Activated naive CD4-positive, alpha-beta T cell treated with anti-CD3 and anti-CD28 coated beads, Interleukin-2, amount 50 U/mL, for 24 hours (primary cell): Measurements from ENCODE around the gene ATP5PD.
"Not testable (repeated sequence)": the region's sequence is repeated elsewhere in the genome, so short reads cannot be mapped to it uniquely, and the experiment has no call there.

Experiments used
- H3K27ac Mint-ChIP-seq: one replicate; pipeline ENCODE4 v1.8.0; 2021; ENCODE audit warnings: mild to moderate bottlenecking, mixed read lengths
- H3K27me3 Mint-ChIP-seq: one replicate; pipeline ENCODE4 v1.8.0; 2021; ENCODE audit warnings: mixed read lengths
- H3K36me3 Mint-ChIP-seq: one replicate; pipeline ENCODE4 v1.8.0; 2021; ENCODE audit warnings: mixed read lengths
- H3K4me1 Mint-ChIP-seq: one replicate; pipeline ENCODE4 v1.8.0; 2021; ENCODE audit warnings: mixed read lengths
- H3K4me3 Mint-ChIP-seq: one replicate; pipeline ENCODE4 v1.8.0; 2021; ENCODE audit warnings: mild to moderate bottlenecking, mixed read lengths
- H3K9me3 Mint-ChIP-seq: one replicate; pipeline ENCODE4 v1.8.0; 2021; ENCODE audit warnings: mixed read lengths

ATP5PD gene

GRCh38 chr17:75044716-75045115 lies 2.1 kb downstream of the ATP5PD start:
- Mint-ChIP-seq H3K9me3 (no peaks in the 10 kb centered on the region), H3K27me3 (no peaks in the 10 kb centered on the region), H3K36me3 (peaks cover 5% of the 10 kb centered on the region), H3K4me3 (peak overlapping the region; percentile 39), H3K27ac (no peak overlapping the region), H3K4me1 (peaks cover 48% of the 10 kb centered on the region)

- not testable (repeated sequence) for H3K27me3 Mint-ChIP-seq, H3K27ac Mint-ChIP-seq, H3K9me3 Mint-ChIP-seq, H3K36me3 Mint-ChIP-seq, H3K4me3 Mint-ChIP-seq
- peaks cover 41% of the 10 kb centered on the region for H3K4me1 Mint-ChIP-seq
Measured at GRCh38 chr17:75043789-75044188, 3.0 kb downstream of the ATP5PD start.

DNA sequence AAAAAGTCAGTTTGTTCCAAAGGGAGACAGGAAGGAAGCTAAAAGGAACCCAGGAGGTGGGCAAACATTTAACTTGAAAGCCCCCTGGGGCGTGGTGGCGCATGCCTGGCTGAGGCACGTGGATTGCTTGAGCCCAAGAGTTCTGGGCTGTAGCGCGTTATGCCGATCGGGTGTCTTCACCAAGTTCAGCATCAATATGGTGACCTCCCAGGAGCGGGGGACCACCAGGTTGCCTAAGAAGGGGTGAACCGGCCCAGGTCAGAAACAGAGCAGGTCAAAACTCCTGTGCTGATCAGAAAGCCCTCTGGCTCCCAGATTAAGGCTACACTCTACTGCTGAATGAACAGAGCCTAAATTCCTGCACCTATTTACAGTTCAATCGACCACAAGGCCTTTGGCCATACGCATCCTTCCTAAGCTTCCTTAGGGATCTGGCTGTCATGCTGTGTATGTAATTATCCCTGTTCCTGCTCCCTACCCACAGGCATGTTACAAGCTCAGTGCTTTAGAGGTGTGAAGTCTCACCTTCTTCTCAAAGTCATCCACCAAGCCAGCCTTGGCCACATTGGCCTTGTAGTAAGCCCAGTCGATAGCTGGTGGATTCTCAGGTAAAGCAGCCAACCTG lies 5.0 kb downstream of the ATP5PD start:
- H3K27ac Mint-ChIP-seq, result no peak overlapping the region

DNA sequence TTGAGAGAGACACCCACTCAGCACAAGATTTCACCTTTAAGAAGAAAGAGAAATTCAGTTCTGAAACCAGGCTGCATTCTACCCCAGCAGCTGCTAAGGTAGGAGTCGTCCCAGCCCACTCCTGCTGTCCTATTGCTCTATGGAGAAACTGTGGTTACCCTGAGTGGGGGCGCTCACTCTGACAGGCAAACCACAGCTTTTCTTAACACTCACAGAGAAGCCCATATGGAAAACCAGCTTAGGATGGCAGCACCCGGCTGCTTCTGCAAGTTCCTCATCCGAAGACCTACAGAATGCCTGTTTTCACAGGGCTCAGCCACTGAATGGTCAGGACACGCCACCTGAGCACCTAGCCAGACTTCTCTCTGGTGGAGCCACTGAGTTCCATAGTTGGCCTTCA lies 7.5 kb downstream of the ATP5PD start:
- Mint-ChIP-seq H3K27me3 (peaks cover 2% of the 10 kb centered on the region), H3K27ac (no peak overlapping the region), H3K4me1 (peaks cover 38% of the 10 kb centered on the region), H3K9me3 (no peaks in the 10 kb centered on the region), H3K36me3 (peaks cover 11% of the 10 kb centered on the region), H3K4me3 (no peak overlapping the region)

More for the DNA sequence above, 5.0 kb downstream of the ATP5PD start:
- H3K36me3 Mint-ChIP-seq, result peaks cover 11% of the 10 kb centered on the region
- no peaks in the 10 kb centered on the region for H3K9me3 Mint-ChIP-seq
- H3K27me3 Mint-ChIP-seq, result no peaks in the 10 kb centered on the region
- H3K4me1 Mint-ChIP-seq, result peaks cover 39% of the 10 kb centered on the region
- H3K4me3 Mint-ChIP-seq, result no peak overlapping the region

DNA sequence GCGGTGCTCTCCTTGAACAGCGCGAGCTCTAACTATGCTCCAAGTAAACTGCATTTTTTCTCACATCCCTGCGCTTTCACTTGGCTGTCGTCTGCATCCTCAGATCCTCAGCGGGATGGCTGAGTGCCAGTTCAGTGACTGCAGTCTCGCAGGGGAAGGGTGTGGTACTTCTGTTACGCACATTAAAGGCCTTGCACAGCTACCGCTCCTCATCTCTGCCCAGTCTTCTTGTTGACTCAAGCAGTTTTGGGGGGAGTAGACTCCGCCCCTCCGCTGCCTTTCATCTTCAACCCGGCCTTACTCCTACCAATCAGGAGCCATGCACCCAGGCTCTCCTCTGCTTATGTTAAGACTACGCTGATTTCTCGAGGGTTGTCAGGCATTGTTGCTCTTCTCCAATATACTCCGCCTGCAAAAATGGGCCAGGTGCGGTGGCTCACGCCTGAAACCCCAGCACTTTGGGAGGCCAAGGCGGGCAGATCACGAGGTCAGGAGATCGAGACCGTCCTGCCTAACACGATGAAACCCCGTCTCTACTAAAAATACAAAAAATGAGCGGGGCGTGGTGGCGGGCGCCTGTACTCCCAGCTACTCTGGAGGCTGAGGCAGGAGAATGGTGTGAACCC lies 10.0 kb downstream of the ATP5PD start:
- peaks cover 2% of the 10 kb centered on the region for H3K27me3 Mint-ChIP-seq

DNA sequence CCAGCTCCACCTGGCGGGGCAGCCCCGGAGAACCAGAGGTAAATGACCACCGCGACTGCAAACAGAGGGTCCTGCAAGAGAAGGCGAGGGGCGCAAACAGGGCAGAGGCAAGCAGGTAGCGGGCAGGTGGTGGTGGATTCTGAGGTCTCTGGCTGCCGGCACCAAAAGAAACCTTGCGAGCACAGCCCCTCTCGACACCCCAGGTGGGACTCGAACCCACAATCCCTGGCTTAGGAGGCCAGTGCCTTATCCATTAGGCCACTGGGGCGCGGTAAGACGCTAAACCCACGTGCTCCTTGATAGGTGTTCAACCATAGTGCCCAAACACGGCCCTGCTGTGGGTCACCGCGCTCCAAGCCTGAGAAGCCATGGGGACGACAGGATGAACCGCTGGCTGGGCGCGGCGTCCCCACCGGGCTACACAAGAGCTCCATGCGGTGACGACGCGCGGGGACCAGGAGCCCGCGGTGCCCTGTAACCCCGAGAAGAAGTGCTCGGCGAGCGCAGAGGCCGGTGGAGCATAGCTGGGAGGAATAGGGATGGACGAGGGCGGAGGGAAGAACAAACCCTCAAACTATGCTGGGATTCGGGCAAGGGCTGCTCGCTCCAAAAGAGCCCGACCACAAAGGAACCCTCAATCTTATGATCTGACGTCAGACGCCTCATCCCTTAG lies 12.4 kb downstream of the ATP5PD start:
- H3K27ac Mint-ChIP-seq, result peak overlapping the region; percentile 100
- no peaks in the 10 kb centered on the region for H3K9me3 Mint-ChIP-seq
- H3K36me3 Mint-ChIP-seq, result peaks cover 4% of the 10 kb centered on the region
- H3K4me1 Mint-ChIP-seq, result peaks cover 56% of the 10 kb centered on the region
- H3K27me3 Mint-ChIP-seq, result peaks cover 2% of the 10 kb centered on the region
- peak overlapping the region; percentile 96 for H3K4me3 Mint-ChIP-seq

More for the DNA sequence above, 10.0 kb downstream of the ATP5PD start:
- peaks cover 11% of the 10 kb centered on the region for H3K36me3 Mint-ChIP-seq
- H3K4me1 Mint-ChIP-seq, result peaks cover 52% of the 10 kb centered on the region
- H3K9me3 Mint-ChIP-seq, result no peaks in the 10 kb centered on the region
- H3K27ac Mint-ChIP-seq, result peak overlapping the region; percentile 81
- peak overlapping the region; percentile 78 for H3K4me3 Mint-ChIP-seq

DNA sequence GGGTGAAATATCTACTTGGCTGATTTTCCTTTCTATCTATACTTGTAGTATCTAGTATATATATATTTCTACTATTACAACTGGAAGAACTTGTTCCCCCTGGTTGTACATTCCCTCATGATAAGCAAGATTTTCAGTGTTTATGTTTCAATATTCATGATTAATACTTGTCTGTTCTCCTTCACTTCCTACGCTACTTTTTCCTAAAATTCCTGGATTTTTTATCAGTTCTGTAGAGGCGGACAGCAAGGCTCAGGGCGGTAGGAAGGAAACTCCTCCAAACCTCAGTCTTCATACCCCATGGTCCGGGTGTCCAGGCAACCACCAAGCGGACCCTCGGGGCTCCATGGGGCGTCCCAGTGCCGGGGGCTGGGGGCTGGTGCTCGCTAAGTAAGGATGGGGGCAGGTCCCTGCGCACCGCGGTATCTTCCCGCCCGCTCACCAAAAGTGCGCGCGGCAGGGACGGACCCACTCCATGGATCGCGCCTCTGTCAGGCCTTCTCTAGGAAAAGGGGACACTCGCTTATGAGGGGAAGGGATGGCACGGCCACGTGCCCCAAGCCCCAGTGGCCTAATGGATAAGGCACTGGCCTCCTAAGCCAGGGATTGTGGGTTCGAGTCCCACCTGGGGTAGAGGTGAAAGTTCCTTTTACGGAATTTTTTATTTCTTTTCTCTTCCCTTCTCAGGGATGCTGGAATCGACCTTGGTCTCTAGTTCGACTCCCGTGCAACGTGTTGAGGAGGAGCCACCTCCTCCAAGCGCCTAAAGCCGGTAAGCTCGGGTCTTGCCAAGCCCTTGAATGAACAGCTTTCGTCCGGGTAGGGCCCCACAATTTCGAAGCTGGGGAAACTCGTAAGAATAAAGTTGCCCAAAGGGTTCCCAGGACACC lies 13.2 kb downstream of the ATP5PD start:
- H3K27me3 Mint-ChIP-seq, result peaks cover 2% of the 10 kb centered on the region
- H3K27ac Mint-ChIP-seq, result peak overlapping the region; percentile 100
- peaks cover 53% of the 10 kb centered on the region for H3K4me1 Mint-ChIP-seq
- peaks cover under 1% of the 10 kb centered on the region for H3K36me3 Mint-ChIP-seq
- H3K4me3 Mint-ChIP-seq, result peak overlapping the region; percentile 96
- no peaks in the 10 kb centered on the region for H3K9me3 Mint-ChIP-seq

DNA sequence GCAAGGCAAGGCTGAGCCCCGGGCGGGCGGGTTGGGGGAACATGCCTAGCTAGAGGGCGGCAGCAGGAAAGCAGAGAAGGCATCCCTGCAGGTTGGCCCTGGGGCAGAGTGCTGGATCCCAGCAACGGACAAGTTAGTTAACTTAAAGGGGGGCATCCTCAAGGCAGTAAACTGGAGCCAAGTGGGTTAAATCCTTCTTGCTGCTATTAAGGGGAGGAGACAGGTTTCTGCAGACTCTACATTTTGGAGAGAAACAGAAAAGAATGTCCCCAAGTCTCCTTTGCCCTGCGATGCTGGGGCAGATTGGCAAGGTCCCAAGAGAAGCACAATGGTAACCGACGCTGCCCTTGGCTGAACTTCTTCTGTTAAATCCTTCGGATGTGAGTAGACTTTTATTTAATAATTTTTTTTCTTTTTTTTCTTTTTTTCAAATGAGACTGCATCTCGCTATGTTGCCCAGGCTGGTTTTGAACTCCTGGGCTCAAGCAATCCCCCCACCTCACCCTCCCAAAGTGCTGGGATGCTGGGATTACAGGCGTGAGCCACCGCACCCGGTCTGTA lies 14.0 kb downstream of the ATP5PD start:
- peaks cover 53% of the 10 kb centered on the region for H3K4me1 Mint-ChIP-seq
- peaks cover 2% of the 10 kb centered on the region for H3K27me3 Mint-ChIP-seq
- no peaks in the 10 kb centered on the region for H3K36me3 Mint-ChIP-seq
- H3K9me3 Mint-ChIP-seq, result no peaks in the 10 kb centered on the region
- H3K4me3 Mint-ChIP-seq, result peak overlapping the region; percentile 72
- H3K27ac Mint-ChIP-seq, result no peak overlapping the region

GRCh38 chr17:75031972-75032719 lies 14.6 kb downstream of the ATP5PD start:
- Mint-ChIP-seq H3K27ac (peak overlapping the region; percentile 38), H3K4me1 (peaks cover 47% of the 10 kb centered on the region), H3K36me3 (no peaks in the 10 kb centered on the region), H3K27me3 (peaks cover 2% of the 10 kb centered on the region), H3K4me3 (peak overlapping the region; percentile 72), H3K9me3 (no peaks in the 10 kb centered on the region)

DNA sequence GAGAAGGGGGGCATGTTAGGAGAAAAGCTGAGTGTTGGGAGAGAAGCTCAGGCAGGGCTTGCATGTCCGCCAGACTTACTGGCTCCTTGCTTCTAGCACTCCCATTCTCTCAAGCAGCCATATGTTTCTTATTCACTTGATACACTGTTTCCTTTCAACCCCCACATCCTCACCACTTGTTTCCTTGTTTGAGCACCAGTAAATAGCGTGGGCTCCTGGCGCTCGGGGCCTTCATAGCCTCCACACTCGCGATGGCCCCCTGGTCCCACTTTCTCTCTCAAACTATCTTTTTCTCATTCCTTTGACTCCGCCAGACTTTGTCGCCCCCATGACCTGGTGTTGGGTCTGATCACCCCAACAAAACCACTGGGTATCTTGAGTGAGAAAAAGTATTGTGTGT lies 16.6 kb downstream of the ATP5PD start:
- Mint-ChIP-seq H3K36me3 (peaks cover 2% of the 10 kb centered on the region), H3K27me3 (peaks cover 2% of the 10 kb centered on the region), H3K9me3 (no peaks in the 10 kb centered on the region), H3K4me3 (no peak overlapping the region), H3K27ac (no peak overlapping the region), H3K4me1 (peaks cover 38% of the 10 kb centered on the region)

GRCh38 chr17:75026650-75027049 lies 20.1 kb downstream of the ATP5PD start:
- H3K27me3 Mint-ChIP-seq, H3K9me3 Mint-ChIP-seq, H3K4me3 Mint-ChIP-seq, H3K27ac Mint-ChIP-seq: not testable (repeated sequence)
- Mint-ChIP-seq H3K36me3 (peaks cover 11% of the 10 kb centered on the region), H3K4me1 (peaks cover 22% of the 10 kb centered on the region)

DNA sequence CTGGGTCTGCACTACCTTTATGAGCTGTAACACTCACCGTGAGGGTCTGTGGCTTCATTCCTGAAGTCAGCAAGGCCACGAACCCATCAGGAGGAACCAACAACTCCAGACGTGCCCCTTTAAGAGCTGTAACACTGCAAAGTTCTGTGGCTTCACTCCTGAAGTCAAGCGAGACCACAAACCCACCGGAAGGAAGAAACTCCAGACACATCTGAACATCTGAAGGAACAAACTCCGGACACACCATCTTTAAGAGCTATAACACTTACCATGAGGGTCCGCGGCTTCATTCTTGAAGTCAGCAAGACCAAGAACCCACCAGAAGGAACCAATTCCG lies 21.4 kb downstream of the ATP5PD start:
- H3K27ac Mint-ChIP-seq, H3K4me3 Mint-ChIP-seq, H3K27me3 Mint-ChIP-seq, H3K9me3 Mint-ChIP-seq: not testable (repeated sequence)
- Mint-ChIP-seq H3K36me3 (peaks cover 13% of the 10 kb centered on the region), H3K4me1 (peaks cover 17% of the 10 kb centered on the region)

DNA sequence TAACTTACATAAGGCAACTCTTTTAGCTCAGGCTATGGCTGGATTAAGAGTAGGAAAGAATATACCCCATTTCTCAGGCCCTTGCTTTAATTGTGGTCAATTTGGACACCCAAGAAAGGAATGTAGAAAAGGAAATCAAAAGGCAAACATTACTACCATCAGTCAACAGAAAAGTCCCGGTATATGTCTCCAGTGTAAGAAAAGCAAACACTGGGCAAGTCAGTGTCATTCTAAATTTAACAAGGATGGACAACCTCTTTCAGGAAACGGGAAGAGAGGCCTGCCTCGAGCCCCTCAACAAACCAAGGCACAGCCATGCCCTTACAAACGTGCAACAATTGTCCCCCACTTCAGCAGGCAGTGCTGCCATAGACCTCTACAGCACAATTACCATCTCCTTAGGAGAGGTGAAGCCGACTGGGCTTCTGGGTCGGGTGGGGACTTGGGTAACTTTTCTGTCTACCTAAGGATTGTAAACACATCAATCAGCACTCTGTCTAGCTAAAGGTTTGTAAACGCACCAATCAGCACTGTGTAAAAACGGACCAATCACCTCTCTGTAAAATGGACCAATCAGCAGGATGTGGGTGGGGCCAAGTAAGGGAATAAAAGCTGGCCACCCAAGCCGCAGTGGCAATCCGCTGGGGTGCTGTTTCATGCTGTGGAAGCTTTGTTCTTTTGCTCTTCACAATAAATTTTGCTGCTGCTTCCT lies 21.9 kb downstream of the ATP5PD start:
- H3K27me3 Mint-ChIP-seq, result no peaks in the 10 kb centered on the region
- H3K36me3 Mint-ChIP-seq, result peaks cover 14% of the 10 kb centered on the region
- H3K9me3 Mint-ChIP-seq, result no peaks in the 10 kb centered on the region
- H3K4me1 Mint-ChIP-seq, result peaks cover 17% of the 10 kb centered on the region
- no peak overlapping the region for H3K27ac Mint-ChIP-seq
- H3K4me3 Mint-ChIP-seq, result no peak overlapping the region

DNA sequence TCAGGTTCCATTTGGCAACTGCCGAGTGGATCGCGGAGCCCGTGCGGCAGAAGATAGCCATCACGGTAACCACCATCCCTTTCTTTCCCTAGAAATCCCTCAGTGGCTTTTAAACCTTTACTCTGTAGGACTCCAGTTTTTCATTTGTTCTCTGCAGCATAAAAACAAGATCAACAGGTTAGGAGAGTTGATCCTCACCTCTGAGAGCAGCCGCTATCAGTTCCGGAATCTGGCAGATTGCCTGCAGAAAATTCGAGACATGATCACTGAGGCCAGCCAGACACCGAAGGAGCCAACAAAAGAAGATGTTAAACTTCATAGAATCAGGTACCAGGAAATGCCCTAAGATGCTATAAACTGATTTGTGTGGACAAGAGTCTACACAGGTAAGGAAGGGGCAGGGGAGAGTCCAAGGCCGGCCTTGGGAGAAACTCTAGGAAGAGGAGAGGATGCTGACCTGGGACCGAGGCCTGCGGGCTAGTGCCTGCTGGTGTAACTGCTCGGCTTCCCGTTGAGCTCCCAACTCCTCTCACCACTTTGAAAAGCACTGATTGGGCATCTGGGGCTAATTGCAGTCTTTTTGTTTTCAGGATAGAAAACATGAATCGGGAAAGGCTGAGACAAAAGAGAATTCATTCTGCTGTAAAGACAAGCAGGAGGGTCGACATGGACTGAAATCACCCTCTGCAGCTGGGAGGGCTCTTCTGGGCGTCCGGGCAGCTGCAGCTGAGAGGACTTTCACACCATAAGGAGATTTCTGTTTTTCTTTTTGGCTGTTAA lies 26.2 kb downstream of the ATP5PD start:
- no peaks in the 10 kb centered on the region for H3K9me3 Mint-ChIP-seq
- peaks cover 18% of the 10 kb centered on the region for H3K36me3 Mint-ChIP-seq
- no peak overlapping the region for H3K27ac Mint-ChIP-seq
- no peak overlapping the region for H3K4me3 Mint-ChIP-seq
- no peaks in the 10 kb centered on the region for H3K27me3 Mint-ChIP-seq
- peaks cover 20% of the 10 kb centered on the region for H3K4me1 Mint-ChIP-seq
